GM12891 (cell line): ENCODE data around the gene ADAM15.

ENCODE experiments used
- POLR2A ChIP-seq: IDR thresholded peaks from 2 replicates; pipeline ENCODE4 v1.6.1; 2011; ENCODE audit warnings: low read depth, low read length, control low read depth
- POLR2AphosphoS5 ChIP-seq: IDR thresholded peaks from 2 replicates; pipeline ENCODE4 v1.6.1; 2011; ENCODE audit warnings: low read depth, low read length, control low read depth
- SPI1 ChIP-seq: IDR thresholded peaks from 2 replicates; pipeline ENCODE4 v1.6.1; 2011; ENCODE audit warnings: low read depth, low read length, control low read depth
- TAF1 ChIP-seq: IDR thresholded peaks from 2 replicates; pipeline ENCODE4 v1.6.1; 2011; ENCODE audit warnings: low read depth, low read length, control low read depth

DNA sequence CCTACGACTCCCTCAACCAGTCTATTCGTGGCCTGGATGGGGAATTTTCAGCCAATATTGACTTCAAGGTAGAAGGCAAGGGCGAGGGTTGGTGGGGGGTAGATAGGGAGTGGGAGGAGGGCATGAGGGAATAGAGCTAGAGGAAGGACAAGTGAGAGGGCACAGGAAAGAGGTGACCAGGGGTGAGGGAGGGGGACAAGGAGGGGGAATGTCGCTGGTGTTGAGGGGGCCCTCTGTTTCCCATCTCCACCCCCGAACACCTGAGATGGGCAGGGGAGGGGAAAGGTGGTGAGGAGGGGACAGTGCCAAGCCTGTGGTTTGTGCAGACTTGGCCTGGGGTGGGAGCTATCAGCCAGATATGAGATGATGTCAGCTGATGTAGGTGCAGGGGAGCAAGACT, 8.3 kb upstream of the ADAM15 start:
- TF ChIP-seq POLR2AphosphoS5 (no peak), POLR2A (no peak), TAF1 (no peak), SPI1 (no peak)
